Activated CD4-positive, alpha-beta T cell treated with anti-CD3 and anti-CD28 coated beads, Interleukin-2, amount 50 U/mL, for 4 hours (primary cell): Measurements from ENCODE around the gene POU2AF3.

Source experiments
- DNase-seq, 2 experiments: peaks; one replicate each; pipeline ENCODE4 v3.0.0-alpha.2; 2020

The POU2AF3 gene

DNA sequence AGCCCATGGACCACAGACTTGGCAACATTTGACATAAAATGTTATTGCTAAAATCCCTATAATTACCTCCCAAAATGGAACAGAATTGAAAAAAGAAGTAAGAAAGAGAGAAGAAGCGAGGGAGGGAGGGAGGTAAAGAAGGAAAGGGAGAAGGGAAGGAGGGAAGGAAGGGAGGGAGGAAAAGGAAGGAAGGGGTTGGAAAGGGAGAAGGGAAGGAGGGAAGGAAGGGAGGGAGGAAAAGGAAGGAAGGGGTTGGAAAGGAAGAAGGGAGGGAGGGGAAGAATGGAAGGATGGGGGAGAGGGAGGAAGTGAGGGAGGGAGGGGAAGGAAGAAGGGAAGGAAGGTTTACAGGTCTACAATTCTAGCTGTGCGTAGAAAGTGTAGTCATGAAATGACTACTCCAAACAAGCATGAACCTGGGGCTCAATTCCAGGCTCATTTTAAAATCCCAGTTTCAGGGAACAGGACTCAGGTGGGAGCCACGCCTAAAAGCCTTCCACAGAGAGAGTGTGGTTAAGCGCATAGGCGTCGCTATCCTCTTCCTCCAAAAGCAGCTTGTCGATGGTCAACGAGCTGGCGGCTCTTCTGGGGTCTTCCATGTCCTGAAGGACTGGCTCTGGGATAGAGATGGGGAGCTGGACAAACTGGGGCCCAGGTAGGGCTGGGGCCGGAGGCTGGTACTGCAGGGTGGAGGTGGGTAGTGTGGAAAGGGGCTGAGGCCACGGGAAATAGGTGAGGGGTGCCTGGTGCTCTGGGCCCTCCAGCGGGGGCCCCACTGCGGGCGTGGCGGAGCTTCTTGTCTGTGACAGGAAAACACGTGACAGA lies 55.6 kb downstream of the POU2AF3 start:
- no peak for DNase-seq

DNA sequence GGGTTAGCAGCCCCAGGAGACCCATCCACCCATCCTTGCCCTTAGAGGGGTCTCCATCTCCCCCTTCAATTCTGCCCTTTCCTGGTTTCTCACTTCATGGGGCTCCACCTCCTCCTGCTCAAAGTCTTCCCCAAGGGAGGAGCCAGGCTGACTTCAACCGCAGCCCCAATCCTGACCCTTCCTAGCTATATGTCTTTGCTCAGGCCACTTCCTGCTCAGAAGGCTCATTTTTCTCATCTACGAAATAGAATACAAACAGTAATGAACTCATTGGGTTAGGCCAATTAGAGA lies 56.2 kb downstream of the POU2AF3 start:
- no peak for DNase-seq

DNA sequence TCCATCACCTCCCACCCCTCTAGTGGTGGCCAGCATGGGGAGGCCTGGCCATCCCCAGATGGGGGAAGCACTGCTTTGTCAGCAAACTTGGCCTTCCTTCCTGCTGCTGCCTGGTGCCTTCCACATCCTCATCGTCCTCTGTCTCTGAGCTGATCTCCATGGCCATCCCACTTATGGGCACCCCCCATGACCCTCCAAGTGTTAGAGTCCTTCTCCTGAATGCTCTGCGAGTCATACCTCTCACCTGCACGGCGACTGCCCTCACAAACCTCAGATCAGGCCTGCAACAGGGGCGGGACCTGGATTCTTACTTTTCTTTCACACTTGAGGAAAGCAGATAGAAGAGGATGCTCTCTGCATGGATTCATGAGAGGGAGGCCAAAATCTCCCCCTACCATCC lies 56.8 kb downstream of the POU2AF3 start:
- DNase-seq, result no peak

DNA sequence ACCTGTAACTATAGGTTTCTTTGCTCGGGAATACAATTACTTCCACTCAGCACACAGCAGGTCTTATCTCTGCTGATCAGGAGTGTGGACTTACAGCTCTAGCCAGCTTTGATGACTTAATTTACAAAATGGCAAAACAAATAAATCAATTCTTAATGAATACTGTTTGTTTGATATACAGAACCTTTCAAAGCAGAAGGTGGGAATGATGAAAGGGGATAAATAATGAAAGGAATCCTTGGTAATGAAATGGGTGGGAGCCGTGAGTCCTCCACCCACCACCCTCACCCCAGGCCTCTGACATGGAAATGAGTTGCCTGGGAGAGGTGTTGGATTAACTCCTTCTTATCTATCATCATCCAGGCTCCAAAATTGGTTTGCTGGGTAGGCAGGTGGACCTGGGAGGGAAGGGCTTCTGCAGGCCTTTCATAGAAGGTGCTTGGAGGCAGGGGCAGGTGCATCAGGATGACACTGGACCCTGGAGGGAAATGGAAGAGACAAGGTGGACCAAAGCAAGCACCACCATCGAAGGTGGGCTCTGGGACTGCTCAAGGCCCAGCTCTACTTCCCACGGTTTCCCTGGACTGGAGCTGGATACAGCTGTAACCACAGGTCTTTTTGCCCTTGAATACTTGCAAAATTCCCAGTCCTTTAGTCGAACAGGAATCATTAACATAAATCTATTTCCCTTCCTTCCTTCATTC lies 57.8 kb downstream of the POU2AF3 start:
- DNase-seq, result no peak

DNA sequence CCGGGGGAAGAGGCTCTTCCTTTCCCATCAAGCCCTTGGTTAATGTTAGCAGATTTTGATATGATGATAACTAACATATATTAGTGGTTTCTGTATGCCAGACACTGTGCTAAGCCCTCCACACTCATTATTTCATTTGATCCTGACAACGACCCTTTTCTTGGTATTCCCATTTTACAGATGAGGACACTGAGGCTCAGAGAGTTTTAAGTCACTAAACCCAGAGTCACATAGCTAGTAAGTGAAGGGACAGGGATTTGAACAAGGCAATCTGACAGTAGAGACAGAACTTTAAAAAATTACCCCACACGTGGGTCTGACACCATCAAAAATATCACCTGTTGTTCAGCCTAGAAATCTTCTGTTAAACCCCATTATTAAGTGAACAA lies 58.3 kb downstream of the POU2AF3 start:
- DNase-seq, result no peak

DNA sequence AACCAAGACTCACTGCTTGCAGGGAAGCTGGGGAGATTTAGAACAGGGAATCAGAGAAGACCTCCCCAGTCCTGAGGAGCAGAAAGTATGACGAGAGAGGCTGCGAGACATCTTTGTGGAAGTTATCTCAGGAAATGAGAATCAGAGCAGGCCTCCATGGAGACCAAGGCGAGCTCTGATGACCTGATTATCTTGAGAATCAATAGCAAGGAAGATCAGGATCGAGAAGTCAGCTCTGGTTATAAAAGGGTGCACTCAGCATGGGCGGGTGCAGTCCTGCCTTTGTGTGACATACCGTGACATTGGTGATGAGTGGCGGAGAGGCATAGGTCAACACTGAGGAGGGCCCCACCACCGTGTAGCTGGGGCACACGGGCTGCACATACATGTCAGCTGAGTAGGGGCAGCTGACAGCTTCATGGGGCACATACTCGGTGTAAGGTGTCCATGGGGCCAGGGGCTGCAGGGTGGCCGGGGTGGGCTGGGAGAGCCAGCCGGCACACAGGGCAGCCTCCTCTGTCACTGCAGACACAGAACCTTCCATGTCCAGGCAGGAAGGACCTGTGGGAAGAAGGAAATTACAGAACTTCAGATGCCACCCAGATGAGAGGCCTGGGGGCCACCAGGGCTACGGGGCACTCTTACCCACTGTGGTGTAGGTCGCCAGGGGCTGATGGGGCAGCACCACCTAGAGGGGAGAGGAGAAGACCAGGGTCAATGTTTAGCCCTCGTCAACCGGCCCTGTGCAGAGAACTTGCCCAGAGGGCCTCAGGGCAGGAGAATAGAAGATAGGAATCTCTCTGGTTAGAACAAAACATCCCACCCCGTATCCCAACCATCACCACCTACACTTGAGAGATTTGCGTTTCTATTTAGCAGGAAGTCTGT lies 59.0 kb downstream of the POU2AF3 start:
- DNase-seq, result no peak
